Epidermal melanocyte (primary cell): Measurements from ENCODE around the gene ISYNA1.

ENCODE experiments used
- DNase-seq: peaks from one replicate; pipeline ENCODE4 v3.0.0; 2011; ENCODE audit warnings: low spot score; ENCODE audit not compliant: insufficient read length

The ISYNA1 gene

DNA sequence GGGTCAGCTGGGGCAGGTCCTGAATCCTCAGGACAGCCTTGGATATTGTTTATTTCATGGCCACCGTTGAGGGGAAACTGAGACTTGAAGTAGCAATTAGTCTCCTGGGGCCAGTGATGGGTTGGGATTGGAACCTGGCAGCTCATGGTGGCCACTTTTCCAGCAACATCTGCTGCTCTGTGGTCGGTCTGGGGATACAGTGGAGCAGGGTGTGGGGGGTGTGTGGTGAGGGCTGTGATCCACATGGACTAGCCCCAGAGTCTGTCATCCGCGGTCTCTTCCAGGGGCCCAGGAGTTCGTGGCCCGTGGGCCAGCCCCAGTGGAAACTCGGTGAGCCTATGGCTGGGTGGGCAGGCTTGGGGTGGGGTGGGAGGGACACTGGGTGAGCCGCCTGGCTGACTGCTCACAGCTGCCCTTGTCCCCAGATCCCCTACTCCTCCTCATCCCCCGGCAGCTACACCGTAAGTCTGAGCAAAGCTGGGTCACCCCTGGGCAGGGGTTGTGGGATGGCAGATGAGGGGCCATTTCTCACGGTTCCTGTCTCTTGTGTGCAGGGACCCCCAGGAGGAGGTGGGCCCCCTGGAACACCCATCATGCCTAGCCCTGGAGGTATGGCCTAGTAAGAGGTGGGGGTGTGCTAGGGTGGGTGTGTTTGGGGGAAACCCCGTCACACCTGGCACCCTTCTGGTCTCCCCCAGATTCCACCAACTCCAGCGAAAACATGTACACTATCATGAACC is 5.5 kb downstream of the ISYNA1 start:
- DNase-seq: no peak

DNA sequence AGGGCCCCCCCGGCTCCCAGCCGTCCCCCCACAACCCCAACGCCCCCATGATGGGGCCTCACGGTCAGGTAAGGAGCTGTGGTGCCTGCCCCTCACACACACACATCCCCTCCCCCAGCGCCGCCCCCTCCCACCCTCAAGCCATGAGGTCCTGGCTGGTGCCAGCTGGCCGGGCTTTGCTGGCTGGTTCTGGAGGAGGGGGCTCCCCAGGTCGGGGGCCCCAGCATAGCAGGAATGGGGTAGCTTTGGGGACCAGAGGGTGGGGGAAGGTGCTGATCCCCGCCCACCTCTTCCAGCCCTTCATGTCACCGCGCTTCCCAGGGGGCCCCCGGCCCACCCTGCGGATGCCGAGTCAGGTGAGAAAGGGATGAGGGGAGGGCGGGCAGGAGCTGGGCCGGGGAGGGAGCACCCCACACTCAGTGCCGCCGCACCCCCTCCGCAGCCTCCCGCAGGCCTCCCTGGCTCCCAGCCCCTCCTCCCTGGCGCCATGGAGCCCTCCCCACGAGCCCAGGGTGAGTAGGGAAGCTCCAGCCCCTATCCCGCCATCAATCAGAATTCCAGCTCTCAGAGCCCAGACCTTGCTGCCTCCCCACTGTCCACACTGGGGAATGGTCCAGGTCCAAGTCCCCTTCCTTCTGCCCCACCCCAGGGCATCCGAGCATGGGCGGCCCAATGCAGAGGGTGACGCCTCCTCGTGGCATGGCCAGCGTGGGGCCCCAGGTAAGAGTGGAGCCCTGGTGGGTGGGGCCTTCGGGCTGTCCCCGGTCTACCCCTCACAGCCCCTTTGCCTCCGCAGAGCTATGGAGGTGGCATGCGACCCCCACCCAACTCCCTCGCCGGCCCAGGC is 6.4 kb downstream of the ISYNA1 start:
- no peak for DNase-seq

DNA sequence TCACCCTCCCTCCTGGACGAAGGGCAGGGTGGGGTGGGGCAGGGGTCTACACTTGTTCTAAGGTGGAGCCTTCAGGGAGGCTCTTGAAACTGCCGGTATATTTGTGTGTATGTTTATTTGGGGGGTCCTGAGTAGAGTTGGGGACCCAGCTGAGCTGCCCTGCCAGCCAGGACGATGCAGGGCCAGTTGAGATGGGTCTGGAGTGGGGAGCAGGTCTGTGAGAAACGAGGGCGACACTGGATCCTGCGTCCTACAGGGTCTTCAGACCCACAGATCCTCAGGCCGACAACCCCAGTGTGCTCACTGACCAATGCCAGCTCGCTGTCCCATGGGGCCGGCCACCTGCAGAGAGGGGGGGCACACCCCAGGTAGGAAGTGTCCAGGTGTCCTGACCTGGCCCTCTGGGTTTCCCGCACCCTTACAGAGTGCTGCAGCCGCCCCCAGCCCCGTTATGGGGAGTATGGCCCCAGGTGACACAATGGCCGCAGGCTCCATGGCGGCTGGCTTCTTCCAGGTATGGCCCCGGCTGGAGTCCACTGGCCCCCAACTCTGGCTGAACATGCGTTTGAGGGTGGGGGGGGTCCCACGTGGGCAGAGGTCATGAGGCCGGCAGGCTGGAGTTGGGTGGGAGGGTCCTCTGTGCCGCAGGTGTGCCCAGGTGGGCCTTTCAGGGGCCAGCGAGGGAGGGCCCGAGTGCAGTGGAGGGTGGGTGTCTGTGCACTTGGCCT is 7.4 kb downstream of the ISYNA1 start:
- no peak for DNase-seq

DNA sequence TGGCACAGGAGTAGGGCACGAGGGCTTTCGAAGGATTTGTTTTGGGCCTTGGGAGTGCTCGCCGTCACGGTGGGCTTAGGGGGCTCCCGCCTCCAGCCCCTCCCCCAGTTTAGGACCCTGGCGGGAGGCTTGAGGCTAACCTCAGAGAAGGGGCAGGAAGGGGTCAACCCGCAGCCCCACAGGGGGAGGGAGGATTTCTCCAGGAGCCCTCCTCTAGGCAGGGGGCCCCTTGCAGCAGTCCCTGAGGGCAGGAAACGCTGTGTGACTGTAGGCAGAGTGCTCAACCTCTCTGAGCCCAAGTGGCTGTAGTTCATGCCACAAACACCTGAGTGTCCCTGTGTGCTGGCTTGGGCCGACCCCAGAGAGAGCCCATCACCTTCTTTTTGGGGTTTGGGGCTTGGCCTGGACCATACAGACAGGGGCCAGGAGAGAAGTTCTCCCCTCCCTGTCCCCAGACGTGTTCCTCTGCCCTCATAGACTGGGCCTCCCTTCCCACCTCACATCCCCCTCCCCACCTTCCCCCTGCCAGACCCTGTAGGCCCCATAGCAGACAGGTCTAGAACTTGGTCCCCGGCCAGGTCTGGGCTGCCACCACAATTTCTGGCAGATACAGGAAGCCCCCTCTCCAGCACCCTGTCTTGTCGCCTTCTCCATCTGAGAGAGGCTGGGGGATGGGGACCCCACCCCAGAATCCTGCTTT is 8.1 kb downstream of the ISYNA1 start:
- no peak for DNase-seq

DNA sequence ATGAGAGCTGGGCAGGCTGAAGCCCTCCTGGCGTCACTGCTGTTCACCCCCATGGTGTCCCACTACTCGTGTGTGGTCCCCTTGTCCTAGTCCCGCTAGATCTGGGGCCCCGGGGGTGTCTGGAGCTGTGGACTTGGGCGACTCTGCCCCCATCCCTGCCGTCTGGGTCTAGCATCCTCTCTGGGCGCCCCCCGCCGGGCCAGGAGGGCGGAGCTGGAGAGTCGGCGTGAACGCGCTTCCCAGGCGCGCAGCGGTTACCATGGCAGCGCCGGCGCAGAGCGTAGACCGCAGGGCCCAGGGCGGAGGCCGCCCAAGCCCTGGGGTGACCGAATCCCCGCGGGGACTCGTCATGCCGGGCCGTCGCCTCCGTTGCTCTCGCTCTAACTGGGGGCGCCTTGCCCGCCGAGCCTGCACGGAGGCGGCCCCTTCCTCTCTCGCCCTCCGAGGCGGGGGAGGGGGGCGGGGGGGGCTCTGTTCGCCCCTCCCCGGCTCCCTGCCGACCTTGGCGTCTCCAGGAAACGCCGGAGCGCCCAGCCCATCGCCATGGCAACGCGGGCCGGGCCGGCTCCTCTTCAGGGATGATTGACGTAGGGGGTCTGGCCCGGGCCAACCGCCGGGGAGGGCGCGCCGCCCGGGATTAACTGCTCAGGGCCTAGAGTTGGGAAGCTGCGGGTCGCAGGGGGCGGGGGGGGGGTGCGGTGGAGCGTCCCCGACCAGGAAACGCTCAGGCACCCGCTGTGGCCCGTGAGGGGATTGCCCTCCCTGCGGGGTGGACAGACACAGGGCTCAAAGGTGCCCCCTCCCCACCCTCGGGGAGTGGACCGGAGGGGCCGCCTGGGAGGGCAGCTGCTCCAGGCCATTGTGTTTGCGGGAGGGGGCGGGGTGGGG is 8.9 kb downstream of the ISYNA1 start:
- DNase-seq: peak; percentile 77

DNA sequence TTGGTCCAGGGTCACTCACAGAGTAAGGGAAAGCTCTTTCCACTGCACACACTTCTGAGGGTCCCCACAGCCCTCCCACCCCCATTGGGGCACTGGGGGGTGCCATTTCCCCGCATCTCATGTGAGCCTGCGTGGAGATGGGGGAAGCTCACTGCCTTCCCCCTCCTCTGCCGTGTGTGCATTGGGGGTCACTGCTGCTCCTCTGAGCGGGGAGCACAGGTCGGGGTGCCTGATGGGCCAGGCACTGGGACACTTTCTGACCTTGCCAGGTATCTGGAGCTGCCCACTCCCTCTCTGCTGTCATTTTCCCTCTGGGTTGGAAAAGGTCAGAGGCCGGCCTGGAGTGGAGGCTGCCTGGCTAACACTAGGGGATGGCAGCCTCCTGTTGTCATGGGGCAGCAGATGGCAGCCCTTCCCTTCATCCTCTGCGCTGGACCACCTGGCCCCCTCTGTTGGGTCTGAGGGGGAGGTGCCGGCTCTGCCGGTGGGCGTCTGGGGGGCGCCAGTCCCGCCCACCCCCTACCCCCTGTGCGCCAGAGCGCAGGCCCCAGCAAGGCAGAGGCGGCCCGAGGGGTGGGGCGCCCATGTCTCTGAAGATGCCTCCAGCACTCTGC is 9.7 kb downstream of the ISYNA1 start:
- no peak for DNase-seq

DNA sequence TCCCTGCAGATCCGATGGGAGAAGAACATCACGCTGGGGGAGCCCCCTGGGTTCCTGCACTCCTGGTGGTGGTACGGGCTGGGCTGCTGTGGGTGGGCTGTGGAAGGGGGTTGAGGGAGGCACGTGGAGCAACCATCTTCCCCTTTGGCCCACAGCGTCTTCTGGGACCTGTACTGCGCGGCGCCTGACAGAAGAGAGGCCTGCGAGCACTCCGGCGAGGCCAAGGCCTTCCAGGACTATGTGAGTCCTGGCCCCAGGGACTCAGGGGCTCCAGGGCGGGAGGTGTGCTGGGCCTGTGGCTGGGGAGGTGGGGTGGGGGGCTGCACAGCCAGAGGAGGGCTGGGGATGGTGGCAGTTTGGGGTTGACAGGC is 10.2 kb downstream of the ISYNA1 start:
- DNase-seq: no peak

DNA sequence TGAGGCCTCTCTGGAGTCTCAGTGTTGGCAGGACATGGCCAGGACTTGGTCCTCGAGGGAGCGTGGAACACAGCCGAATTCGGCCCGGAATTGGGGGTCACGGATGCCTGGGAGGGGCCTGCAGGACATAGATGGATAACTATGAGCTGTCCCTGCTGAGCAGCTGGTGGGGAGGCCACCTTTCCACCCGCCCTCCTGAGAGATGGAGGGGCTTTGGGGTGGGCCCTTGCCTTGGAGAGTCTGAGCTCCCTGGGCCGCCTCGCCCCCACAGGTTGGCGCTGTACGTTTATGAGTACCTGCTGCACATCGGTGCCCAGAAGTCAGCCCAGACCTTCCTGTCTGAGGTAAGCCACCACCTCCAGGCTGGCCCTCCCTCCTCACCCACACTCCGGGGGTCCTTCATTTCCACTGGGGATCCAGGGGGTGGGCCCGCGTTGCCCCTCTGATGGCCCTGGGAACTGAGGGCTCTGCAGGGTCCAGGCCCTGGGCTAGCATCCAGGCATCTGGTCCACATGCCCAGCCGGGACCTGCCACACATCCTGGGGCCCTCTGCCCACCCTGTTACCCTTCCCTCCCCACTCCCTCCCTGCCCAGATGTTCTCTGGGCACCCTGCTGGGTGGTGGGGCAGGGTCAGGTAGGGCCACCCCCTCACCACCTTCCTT is 10.7 kb downstream of the ISYNA1 start:
- no peak for DNase-seq

DNA sequence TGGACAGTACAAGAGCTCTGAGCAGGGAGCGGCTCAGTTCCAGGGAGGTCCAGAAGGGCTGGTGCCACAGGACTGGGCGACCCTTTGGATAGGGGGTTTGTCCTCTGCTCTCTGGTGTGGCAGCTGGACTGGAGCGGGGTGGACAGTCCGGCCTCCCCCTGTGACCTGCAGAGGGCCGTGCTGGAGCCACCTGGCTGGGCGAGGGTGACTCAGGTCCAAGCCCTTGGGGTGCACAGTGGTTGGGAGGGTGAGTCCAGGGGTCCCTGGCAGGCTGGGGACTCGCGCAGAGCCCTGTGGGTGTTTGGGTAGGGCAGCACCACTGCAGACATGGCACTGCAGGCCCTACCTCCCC is 11.5 kb downstream of the ISYNA1 start:
- DNase-seq: no peak

DNA sequence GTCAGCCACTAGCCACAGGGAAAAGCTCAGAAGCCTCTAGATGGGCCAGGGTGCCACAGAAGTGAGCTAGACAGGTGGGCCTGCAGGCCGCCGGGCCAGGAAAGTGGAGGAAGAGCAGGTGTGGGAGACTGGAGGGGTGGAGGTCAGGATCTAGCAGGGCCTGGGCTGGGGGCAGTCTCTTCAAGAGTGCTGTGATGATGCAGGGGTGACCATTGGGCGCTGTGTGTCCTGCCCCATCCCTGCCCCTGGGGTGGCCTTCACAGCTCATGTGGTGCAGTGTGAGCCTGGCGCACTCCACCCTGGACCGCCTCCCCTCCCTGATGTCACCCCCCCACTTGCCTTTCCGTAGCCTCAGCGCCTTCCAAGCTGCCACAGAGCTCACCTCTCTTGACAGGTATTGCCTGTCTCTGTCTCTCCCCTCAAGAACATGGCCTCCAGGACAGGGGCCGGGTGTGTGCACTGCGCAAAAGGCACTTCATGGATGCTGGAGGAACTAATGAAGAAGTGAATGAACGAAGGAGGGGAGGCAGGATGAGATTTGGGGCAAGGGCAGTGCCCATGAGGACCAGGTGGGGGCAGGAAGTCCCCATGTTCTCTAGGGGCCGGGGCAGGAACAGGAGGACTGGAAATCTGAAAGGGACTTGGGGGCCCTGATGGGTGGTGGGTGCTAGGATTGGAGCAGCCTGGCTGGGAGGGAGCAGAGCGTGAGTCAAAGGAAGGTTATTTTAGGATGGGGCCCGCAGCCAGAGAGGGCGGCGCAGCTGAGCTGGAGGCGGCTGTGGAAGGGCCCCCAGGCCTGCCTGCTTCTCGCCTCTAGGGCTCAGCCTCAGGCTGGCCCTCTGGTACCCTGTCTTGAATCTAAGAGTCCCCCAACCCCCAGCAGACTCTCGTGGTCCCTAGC is 12.2 kb downstream of the ISYNA1 start:
- no peak for DNase-seq

DNA sequence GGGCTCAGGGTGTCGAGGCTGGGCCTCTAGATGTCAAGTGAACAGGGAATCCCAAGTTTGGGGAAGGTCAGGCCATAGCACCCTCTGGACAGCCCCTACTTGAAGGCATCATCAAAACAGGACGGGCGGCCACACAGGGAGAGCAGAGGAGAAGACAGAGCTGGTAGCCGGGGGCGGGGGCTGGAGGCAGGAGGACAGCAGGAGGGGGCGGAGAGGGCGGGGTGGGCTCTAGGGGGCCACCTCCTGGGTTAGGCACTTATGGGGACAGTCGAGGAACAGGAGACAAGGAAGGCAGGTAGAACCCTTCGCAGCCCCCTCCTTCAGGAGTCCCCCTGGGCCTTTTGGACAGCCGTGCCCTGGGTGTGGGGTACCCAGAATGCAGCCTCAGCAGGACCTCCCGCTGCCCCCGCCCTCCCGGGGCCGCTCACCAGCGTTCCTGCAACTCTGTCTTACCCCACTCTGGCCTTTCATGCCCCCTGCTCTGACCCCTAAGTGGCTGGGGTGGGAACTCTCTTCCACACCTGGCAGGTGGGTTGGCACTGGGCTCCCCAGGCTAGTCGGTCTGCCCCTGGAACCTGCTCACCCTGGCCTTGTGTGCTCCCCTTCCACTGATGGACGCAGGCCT is 12.9 kb downstream of the ISYNA1 start:
- no peak for DNase-seq

DNA sequence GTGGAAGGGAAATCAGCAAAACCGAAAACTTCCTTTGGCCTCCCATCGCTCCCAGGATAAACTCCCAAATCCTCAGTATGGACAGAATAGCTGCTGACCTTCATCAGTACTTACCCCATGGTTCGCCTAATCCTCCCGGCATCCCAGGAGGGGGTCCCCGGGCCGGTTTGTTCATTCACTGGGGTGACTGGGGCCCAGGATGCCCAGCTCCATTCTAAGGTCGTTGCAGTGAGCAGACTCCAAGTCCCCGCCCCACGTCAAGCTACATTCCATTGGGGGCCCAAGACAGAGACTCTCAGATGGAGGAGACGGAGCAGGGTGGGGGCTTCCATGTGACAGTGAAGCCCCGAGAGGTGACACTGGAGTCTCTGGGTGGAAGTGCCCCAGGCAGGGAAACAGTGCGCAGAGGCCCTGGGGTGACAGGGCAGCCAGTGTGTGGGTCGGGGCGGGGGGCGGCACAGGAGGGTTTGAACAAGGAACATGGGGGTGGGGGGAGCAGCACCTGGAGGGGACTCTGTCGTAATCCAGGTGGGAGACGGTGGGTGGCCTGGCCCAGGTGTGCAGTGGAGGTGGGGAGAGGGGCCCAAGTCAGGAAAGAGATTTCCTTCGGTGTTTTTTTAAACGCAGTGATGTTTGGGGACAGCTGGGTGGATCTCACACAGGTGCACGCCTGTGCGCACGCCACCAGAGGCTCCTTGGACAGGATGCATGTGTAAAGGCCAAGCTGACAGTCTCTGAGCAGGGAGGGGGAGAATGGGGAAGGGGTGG is 13.6 kb downstream of the ISYNA1 start:
- no peak for DNase-seq

DNA sequence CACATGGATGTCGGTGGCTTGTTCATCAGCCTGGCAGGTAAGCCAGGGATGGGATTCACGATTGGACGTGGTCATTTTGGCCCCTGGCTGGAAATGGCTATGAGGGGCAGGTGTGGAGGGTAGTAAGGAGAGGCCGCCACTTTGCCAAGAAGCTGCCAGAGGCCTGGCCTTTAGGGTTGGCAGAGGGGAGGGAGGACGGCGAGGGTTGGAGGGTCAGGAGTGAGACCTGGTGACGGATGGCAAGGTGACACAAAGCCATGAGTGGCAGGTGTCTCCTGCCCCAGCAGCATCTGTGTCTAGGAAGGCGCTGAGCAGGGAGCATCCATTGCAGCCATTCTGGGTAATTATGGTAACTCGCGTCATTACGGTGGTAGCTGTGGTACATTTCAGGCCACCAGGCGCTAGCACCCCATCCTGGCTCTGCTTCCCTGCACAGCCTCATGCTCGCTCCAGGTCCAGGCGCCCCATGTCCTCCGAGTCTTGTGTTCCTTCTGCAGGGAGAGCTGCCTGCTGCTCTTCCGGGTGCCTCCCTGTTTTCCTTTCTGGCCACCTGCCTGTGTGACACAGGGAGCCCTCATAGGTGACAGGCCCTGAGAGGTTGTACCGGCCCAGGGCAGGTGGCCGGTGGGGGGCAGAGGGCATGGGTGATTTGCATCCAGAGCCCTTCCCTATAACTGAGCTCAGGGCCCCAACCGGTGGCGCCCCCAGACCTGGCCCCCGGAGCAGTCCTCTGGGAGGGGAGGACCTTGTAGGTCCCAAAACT is 14.5 kb downstream of the ISYNA1 start:
- DNase-seq: no peak

DNA sequence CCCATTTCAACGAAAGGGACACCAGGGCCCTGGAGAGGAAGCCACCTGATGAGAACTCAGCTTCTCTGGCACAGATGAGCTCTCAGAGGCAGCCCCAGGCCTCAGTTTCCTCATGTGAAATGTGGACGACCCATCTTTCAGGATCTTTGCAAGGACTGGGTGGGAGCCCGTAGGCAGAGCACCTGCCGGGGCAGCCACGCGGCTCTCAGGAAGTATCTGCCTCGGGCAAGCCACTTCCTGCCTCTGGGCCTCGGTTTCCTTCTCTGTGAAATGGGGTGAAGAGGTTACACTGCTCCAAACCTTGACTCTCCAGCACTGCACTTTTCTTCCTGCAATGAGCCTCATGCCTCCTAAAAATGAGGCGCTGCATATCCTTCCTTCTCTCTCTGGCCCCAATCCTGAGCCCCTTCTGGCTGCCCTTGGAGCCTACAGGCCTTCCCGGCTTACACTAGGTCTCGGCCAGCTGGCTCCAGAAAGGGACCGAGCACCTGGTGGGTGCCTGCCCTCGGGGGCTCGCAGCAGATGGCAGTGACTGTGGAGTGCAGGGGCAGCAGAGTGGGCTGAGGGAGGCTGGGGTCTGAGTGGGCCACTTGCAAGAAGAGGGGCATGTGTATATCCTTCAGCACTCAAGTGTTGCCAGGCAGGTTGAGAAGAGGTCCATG is 15.3 kb downstream of the ISYNA1 start:
- no peak for DNase-seq

DNA sequence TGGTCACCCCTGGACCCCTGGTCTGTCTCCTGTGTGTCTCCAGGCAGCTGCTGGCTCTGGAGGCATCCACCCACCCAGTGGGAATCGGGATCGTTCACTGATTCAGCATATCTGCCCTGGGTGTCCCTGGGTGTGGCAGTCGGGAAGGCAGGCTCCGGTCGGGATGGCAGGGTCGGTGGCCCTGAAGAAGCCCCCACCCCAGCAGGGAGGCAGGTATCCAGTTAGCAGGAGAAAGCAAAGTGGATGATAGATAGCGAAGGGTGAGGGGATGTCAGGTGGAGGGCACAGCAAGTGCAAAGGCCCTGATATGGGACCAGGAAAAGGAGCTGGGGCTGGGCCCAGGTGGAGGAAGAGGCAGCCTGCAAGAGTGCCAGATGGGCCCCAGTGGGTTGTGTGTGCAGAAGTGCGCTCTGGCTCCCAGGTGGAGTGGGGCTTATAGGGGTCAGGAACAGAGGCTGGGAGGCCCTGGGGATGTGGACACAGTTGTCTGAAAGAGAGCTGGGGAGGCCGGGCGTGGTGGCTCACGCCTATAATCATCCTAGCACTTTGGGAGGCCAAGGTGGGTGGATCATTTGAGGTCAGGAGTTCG is 16.5 kb downstream of the ISYNA1 start:
- no peak for DNase-seq

DNA sequence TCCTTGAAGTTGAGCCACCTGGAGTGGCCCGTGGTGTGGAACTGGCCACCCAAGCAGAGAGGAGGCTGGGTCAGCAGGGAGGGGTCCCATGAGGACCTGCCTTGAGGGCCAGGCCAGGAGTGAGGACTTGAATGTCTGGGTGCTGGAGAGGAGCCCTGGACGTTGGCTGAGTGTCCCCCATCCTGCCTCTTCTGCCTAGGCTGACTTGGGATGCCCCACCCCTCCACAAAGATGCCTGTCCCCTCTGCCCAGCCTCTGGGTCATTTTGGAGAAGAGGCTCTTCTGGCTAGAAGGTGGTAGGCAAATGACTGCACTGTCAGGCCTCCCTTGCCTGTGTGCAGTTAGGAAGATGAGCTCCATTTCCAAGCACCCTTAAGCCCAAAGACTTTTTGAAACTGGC is 17.0 kb downstream of the ISYNA1 start:
- no peak for DNase-seq
